Articular chondrocyte of knee joint (primary cell): ENCODE results near the gene ANKRD23. TPM values are rescaled to one million over a fixed set of nuclear protein-coding genes. Genes with fewer than 3 reads are reported as not detected.

Experiments used
- small RNA-seq: library from RNA; depleted of rRNA; stranded (forward); fragments of <200 nt; gene quantifications from one replicate; pipeline ENCODE3, GENCODE V24; 2012
- total RNA-seq: library from RNA; depleted of rRNA; stranded (reverse); fragments of >200 nt; gene quantifications from 2 replicates; pipeline ENCODE4 v1.2.3, GENCODE V29; 2012

ANKRD23 gene
- total RNA-seq = 1.6 and 3.0 TPM in 2 replicates

DNA sequence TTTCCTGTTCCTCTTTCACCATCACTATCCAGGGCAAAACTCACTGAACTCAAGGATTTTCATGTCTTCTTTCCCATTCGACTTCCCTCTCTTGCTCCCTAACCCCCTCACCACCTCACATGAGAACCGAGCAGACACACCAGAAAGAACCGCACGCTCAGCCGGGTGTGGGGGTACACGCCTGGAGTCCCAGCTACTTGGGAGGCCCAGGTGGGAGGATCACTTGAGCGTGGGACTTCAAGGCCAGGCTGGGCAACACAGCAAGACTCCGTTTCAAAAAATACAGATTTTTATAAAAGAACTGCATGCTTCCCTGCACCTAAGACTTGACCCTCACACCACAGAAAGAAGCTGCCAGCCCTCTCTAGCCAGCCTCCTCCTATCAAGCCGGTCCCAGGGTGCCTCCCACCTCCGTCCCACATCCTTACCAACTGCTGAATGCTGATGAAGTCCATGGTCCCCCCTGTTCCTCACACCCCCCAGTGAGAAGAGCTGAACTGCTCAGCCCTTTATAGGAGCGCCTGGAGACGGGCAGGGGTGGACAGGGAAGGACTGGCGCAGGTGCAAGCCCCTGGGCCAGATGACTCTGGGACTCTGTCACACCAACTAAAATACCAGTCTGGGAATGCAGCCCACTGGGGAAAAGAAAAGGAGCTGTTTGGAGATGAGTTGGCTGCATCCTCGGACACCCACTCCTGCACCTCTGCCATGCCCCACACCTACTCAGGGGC, at the start of gene ANKRD23:
Gene ANKRD23, minus strand, starts transcription at position 484 of the 731 bp plus-strand sequence. Its CDS starts 29 bp downstream, at position 455.

DNA sequence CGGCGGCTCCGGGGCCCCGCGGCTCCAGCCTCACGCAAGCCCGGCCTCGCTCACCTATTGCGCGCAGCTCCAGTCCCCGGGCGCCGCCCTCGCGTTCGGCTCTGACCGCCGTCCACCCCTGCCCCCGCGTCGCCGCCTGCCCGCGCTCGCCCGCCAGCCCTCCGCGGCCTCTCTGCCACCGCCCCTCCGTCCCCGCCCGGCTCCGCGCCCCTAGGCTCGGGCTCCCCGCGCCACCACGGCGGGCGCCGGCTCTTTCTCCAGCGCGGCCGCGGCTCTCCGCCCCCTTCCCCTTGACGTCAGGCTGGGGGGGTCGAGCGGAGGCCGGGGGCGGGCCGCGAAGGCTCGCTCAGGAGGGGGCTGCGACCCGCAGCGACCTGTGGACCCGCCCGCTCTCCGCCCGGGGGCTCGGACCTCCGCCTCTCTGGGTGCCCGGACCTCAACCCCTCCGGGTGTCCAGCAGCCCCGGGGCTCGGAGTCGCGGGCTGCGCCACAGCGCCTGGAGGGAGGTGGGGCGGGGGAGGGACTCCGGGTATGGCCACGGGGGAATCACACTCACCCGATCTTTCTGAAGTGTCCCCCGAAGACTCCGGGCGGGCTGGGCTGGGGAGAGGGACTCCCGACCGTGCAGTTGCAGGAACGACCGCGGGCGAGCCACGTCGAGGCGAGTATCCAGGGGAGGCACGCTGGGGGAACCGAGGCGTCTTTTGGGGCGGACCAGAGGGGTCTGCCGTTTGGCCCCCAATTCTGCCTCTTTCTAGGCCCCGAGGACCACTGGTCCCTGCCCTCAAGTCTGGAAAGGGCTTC, 26.2 kb upstream of the ANKRD23 start, which contains the start of gene SEMA4C:
Gene SEMA4C, minus strand, starts transcription at position 259 of the 804 bp plus-strand sequence. CDS start 2,194 bp downstream, outside the sequence.

DNA sequence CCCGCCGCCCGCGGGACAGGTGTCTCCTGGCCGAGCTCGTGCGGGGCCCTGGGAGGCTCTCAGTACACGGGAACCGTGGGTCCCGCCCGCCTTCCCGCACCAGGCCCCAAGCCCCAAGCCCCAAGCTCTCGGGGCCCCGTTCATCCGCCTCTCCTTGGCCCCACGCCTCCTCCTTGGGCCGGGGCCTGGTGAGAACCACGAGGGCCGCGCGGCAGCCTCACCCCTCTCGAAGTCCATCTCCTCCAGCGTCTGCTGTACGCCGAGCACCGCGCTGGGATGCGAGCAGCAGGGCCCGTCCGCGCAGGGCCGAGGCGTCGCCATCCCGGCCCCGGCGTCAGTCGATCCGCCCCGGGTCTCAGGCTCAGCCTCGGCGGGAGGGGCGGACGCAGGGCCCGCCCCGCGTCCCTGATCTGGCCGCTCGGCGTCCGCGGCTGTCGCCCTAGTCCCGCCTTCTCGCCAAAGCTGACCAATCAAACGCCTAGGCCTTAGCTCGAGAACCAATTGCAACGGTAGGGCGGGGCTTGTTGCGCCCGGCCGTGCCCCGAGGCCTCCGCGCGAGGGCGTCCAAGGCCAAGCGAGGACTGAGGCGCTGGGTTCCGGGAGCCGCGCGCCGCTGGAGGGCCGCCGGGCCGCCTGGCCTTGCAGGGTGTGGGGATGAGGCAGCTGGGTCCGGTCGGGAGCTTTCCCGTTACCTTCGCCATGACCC, 14.0 kb upstream of the ANKRD23 start, which contains the start of gene ANKRD39:
Gene ANKRD39, minus strand, starts transcription at position 350 of the 706 bp plus-strand sequence. Its CDS starts 29 bp downstream, at position 321.

DNA sequence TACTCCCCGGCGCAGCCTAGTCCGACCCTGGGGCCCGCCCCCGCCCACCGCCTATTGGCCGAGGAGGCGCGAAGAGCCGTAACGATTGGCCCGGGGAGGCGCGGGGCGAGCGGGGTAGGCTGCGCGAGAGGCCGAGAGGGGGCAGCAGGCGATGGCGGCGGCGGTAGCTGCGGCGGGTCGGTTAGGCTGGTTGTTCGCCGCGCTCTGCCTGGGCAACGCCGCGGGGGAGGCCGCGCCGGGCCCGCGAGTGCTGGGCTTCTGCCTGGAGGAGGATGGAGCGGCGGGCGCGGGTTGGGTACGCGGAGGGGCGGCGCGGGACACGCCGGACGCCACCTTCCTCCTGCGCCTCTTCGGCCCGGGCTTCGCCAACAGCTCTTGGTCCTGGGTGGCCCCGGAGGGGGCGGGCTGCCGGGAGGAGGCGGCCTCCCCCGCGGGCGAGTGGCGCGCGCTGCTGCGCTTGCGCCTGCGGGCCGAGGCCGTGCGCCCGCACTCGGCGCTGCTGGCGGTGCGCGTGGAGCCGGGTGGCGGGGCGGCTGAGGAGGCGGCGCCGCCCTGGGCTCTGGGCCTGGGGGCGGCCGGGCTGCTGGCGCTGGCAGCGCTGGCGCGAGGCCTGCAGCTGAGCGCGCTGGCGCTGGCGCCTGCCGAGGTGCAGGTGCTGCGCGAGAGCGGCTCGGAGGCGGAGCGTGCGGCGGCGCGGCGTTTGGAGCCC, 27.5 kb downstream of the ANKRD23 start, which contains the start of gene CNNM3:
Gene CNNM3, plus strand, starts transcription at position 142 of the 709 bp plus-strand sequence. Its CDS starts 10 bp downstream, at position 152.

Small RNAs within 50 kb of the gene (small RNA-seq; reads per million reads assigned to genes)
- not detected for gene MIR3127

Other genes starting within 250 kb of the ANKRD23 start
- 45.1 and 45.9 TPM in 2 replicates for gene KANSL3, start 205.7 kb downstream of the ANKRD23 start, total RNA-seq
- gene FER1L5, start 201.3 kb downstream of the ANKRD23 start, total RNA-seq = 0.54 and 0.91 TPM in 2 replicates
- gene LMAN2L, start 104.0 kb downstream of the ANKRD23 start, total RNA-seq = 16.9 and 17.1 TPM in 2 replicates
- 3.8 and 4.5 TPM in 2 replicates for gene CNNM4, start 83.1 kb downstream of the ANKRD23 start, total RNA-seq
- gene CNNM3, start 27.8 kb downstream of the ANKRD23 start, total RNA-seq = 6.1 and 6.8 TPM in 2 replicates
- gene ANKRD39, start 14.0 kb upstream of the ANKRD23 start, total RNA-seq = 5.2 and 5.9 TPM in 2 replicates
- gene SEMA4C, start 26.1 kb upstream of the ANKRD23 start, total RNA-seq = 17.2 and 20.4 TPM in 2 replicates
- gene FAM178B, start 142.6 kb upstream of the ANKRD23 start, total RNA-seq = under 0.01 TPM in 1 of 2 replicates, not detected in the other